WTC11 (cell line): Measurements from ENCODE around the gene ITGB4.

Experiments
- CTCF ChIP-seq: fragments of 200-600 bp; IDR thresholded peaks from 2 replicates; pipeline ENCODE4 v1.8.0; 2022; ENCODE audit warnings: antibody characterized with exemption
- ERG ChIP-seq: fragments of 250-450 bp; sonication (Bioruptor Pico); IDR thresholded peaks from 2 replicates; pipeline ENCODE4 v1.8.0; 2021; ENCODE audit warnings: mild to moderate bottlenecking
- JUN ChIP-seq: sonication (generic); formaldehyde crosslinking; IDR thresholded peaks from 2 replicates; pipeline ENCODE4 v1.8.0; 2023; ENCODE audit warnings: mild to moderate bottlenecking, missing genetic modification reagents
- MAX ChIP-seq: sonication (generic); formaldehyde crosslinking; IDR thresholded peaks from 2 replicates; pipeline ENCODE4 v1.8.0; 2022; ENCODE audit warnings: mild to moderate bottlenecking, missing genetic modification reagents
- TCF7 ChIP-seq: sonication (generic); formaldehyde crosslinking; IDR thresholded peaks from 2 replicates; pipeline ENCODE4 v1.8.0; 2022; ENCODE audit warnings: mild to moderate bottlenecking, low read depth, missing genetic modification reagents, moderate library complexity
- TEAD4 ChIP-seq: sonication (generic); formaldehyde crosslinking; IDR thresholded peaks from 2 replicates; pipeline ENCODE4 v1.8.0; 2022; ENCODE audit warnings: mild to moderate bottlenecking, missing genetic modification reagents
- ZBTB43 ChIP-seq: sonication (generic); formaldehyde crosslinking; IDR thresholded peaks from 2 replicates; pipeline ENCODE4 v1.8.1; 2023; ENCODE audit warnings: mild to moderate bottlenecking, missing genetic modification reagents

GRCh38 chr17:75758131-75758905 is 37.1 kb downstream of the ITGB4 start:
- TF ChIP-seq CTCF (no peak), ERG (CRISPR knock-in tag) (no peak), TCF7 (no peak), JUN (CRISPR knock-in tag) (no peak), TEAD4 (CRISPR knock-in tag) (no peak), ZBTB43 (CRISPR knock-in tag) (no peak), MAX (CRISPR knock-in tag) (peak; percentile 49; the same call in 1 of the 2 replicates)
